HepG2 (cell line): ENCODE data around the gene ARHGEF7. TPM values are rescaled to one million over a fixed set of nuclear protein-coding genes. Genes with fewer than 3 reads are reported as not detected.

Experiments used
- ATAC-seq: fragments of 200-7000 bp; cut with Tn5 transposase; 3 replicates; pipeline ENCODE4 v1.9.1; 2020; ENCODE audit warnings: mild to moderate bottlenecking, moderate library complexity
- BruUV-seq: library from RNA; stranded (reverse); fragments of 400-500 nt; replicated peaks from 2 replicates; lab custom pipeline; 2021; lab: Mats Ljungman, UMichigan
- CTCF ChIA-PET: fragments of 300-600 bp; formaldehyde crosslinking; extraction: SDS; loops from one replicate; lab custom pipeline; 2021; ENCODE audit warnings: low total read pairs, inconsistent platforms, low intra/inter-chr PET ratio; lab: Yijun Ruan, JAX
- POLR2A ChIA-PET: fragments of 350-600 bp; sonication (Branson Sonifier 250); formaldehyde crosslinking; loops from one replicate; lab custom pipeline; 2020; ENCODE audit warnings: antibody characterized with exemption, inconsistent platforms; lab: Yijun Ruan, JAX
- DNase-seq: peaks from one replicate; pipeline ENCODE4 v3.0.0-alpha.2; 2015; ENCODE audit warnings: low spot score
- FAIRE-seq: peaks from 3 replicates; lab custom pipeline; 2011; peaks lifted over from hg19 to GRCh38; lab: Jason Lieb, UNC
- H2AFZ ChIP-seq: one replicate; pipeline ENCODE4 v1.6.1; 2011; ENCODE audit warnings: low read length, inconsistent platforms
- H3K27ac ChIP-seq: fragments of 300-600 bp; 3 replicates; pipeline ENCODE4 v1.8.0; 2011; ENCODE audit warnings: mixed run types, mild to moderate bottlenecking, mixed read lengths, low read length, inconsistent platforms; ENCODE audit not compliant: insufficient read depth; ENCODE audit errors: extremely low read length
- H3K27me3 ChIP-seq, 2 experiments: fragments of 200-600 bp in 1 of 2; 2 replicates in 1 of 2; 3 replicates in 1 of 2; pipeline versions ENCODE4 v1.6.0 to v1.8.0; 2011; ENCODE audit warnings: low read length in 2 of 2, mild to moderate bottlenecking in 2 of 2, moderate library complexity in 2 of 2, inconsistent platforms in 1 of 2; ENCODE audit not compliant: insufficient read depth in 2 of 2, control insufficient read depth in 1 of 2
- H3K36me3 ChIP-seq, 2 experiments: fragments of 200-600 bp in 1 of 2; replicated peaks in 1 of 2; 2 replicates in 1 of 2; 3 replicates in 1 of 2; pipeline versions ENCODE4 v1.5.1 to v1.8.0; 2011; ENCODE audit warnings: low read length in 2 of 2, inconsistent platforms in 1 of 2; ENCODE audit not compliant: insufficient read depth in 2 of 2, control insufficient read depth in 1 of 2
- H3K4me1 ChIP-seq: 2 replicates; pipeline ENCODE4 v1.5.1; 2012; ENCODE audit warnings: low read length, inconsistent platforms; ENCODE audit not compliant: insufficient read depth
- H3K4me2 ChIP-seq: 2 replicates; pipeline ENCODE4 v1.6.0; 2011; ENCODE audit warnings: low read depth, low read length, inconsistent platforms
- H3K4me3 ChIP-seq, 3 experiments: fragments of 200-600 bp in 1 of 3; sonication (generic), shearing (Covaris generic) in 1 of 3; replicated peaks in 1 of 3; 2 replicates each; pipeline ENCODE4 v1.5.1; 2011 to 2016; ENCODE audit warnings: low read length in 3 of 3, inconsistent platforms in 2 of 3, low read depth in 2 of 3, mild to moderate bottlenecking in 2 of 3, control low read depth in 1 of 3, mixed read lengths in 1 of 3; ENCODE audit not compliant: insufficient read depth in 1 of 3
- H3K79me2 ChIP-seq: one replicate; pipeline ENCODE4 v1.6.1; 2011; ENCODE audit warnings: low read length, inconsistent platforms; ENCODE audit not compliant: insufficient read depth
- H3K9ac ChIP-seq: 2 replicates; pipeline ENCODE4 v1.6.0; 2011; ENCODE audit warnings: mild to moderate bottlenecking, low read depth, low read length, inconsistent platforms; ENCODE audit not compliant: insufficient read depth
- H3K9me3 ChIP-seq: 2 replicates; pipeline ENCODE4 v1.5.1; 2012; ENCODE audit warnings: mild to moderate bottlenecking, low read length
- H4K20me1 ChIP-seq: 2 replicates; pipeline ENCODE4 v1.6.0; 2011; ENCODE audit warnings: inconsistent platforms, mild to moderate bottlenecking, low read length, moderate library complexity; ENCODE audit not compliant: insufficient read depth
- BORCS8-MEF2B ChIP-seq: sonication (generic); formaldehyde crosslinking; IDR thresholded peaks from 2 replicates; pipeline ENCODE4 v1.8.0; 2022; ENCODE audit warnings: mild to moderate bottlenecking, missing genetic modification reagents
- GABPA ChIP-seq, 2 experiments: IDR thresholded peaks; 2 replicates each; pipeline ENCODE4 v1.6.1; 2011 to 2016; ENCODE audit warnings: low read depth in 2 of 2, low read length in 1 of 2, missing biosample characterization in 1 of 2, missing genetic modification characterization in 1 of 2
- GFI1 ChIP-seq: sonication (generic); formaldehyde crosslinking; IDR thresholded peaks from 2 replicates; pipeline ENCODE4 v1.5.0; 2020; ENCODE audit warnings: missing genetic modification reagents, mild to moderate bottlenecking, borderline replicate concordance
- HMG20B ChIP-seq: conservative IDR thresholded peaks from 2 replicates; pipeline ENCODE4 v1.6.1; 2016; ENCODE audit warnings: missing genetic modification reagents, missing compliant biosample characterization
- HNRNPLL ChIP-seq: fragments of 200-400 bp; formaldehyde crosslinking; IDR thresholded peaks from 2 replicates; pipeline ENCODE4 v1.6.1; 2017; ENCODE audit warnings: mild to moderate bottlenecking, low read depth, low read length; ENCODE audit not compliant: poor library complexity, severe bottlenecking
- HOMEZ ChIP-seq: IDR thresholded peaks from 2 replicates; pipeline ENCODE4 v1.6.1; 2016; ENCODE audit warnings: low read depth
- KDM4B ChIP-seq: sonication (generic); formaldehyde crosslinking; IDR thresholded peaks from 2 replicates; pipeline ENCODE4 v1.4.0; 2020; ENCODE audit warnings: missing genetic modification reagents
- KLF9 ChIP-seq: IDR thresholded peaks from 2 replicates; pipeline ENCODE4 v1.6.1; 2016; ENCODE audit warnings: low read depth
- PHB2 ChIP-seq: fragments of 450-650 bp; IDR thresholded peaks from 2 replicates; pipeline ENCODE4 v1.6.1; 2018; ENCODE audit not compliant: partially characterized antibody
- POLR2AphosphoS2 ChIP-seq: IDR thresholded peaks from 2 replicates; pipeline ENCODE4 v1.6.1; 2011; ENCODE audit warnings: low read depth, low read length, improper control_type of control experiment
- POLR2G ChIP-seq: fragments of 200-400 bp; formaldehyde crosslinking; IDR thresholded peaks from 2 replicates; pipeline ENCODE4 v1.6.1; 2018; ENCODE audit warnings: mild to moderate bottlenecking, low read depth, low read length, moderate library complexity
- RBFOX2 ChIP-seq: fragments of 200-400 bp; formaldehyde crosslinking; IDR thresholded peaks from 2 replicates; pipeline ENCODE4 v1.6.1; 2017; ENCODE audit warnings: low read depth, mild to moderate bottlenecking, low read length
- SMYD3 ChIP-seq: sonication (generic); formaldehyde crosslinking; IDR thresholded peaks from 2 replicates; pipeline ENCODE4 v1.8.1; 2023; ENCODE audit warnings: mild to moderate bottlenecking, missing genetic modification reagents
- SRY ChIP-seq: sonication (generic); formaldehyde crosslinking; IDR thresholded peaks from 2 replicates; pipeline ENCODE4 v1.8.0; 2022; ENCODE audit warnings: mild to moderate bottlenecking, missing genetic modification reagents
- TEAD2 ChIP-seq: sonication (generic); formaldehyde crosslinking; IDR thresholded peaks from 2 replicates; pipeline ENCODE4 v1.9.0; 2021; ENCODE audit warnings: missing genetic modification reagents
- ZKSCAN1 ChIP-seq: fragments of 150-350 bp; IDR thresholded peaks from 2 replicates; pipeline ENCODE4 v1.6.1; 2014; ENCODE audit warnings: low read length
- ZNF251 ChIP-seq: sonication (generic); formaldehyde crosslinking; IDR thresholded peaks from 2 replicates; pipeline ENCODE4 v1.9.0; 2021; ENCODE audit warnings: mild to moderate bottlenecking, missing genetic modification reagents
- ZNF253 ChIP-seq: sonication (generic); formaldehyde crosslinking; IDR thresholded peaks from 2 replicates; pipeline ENCODE4 v1.8.0; 2022; ENCODE audit warnings: mild to moderate bottlenecking, missing genetic modification reagents, borderline replicate concordance
- ZNF354B ChIP-seq: sonication (generic); formaldehyde crosslinking; IDR thresholded peaks from 2 replicates; pipeline ENCODE4 v1.8.0; 2022; ENCODE audit warnings: mild to moderate bottlenecking, missing genetic modification reagents
- ZSCAN31 ChIP-seq: sonication (generic); formaldehyde crosslinking; IDR thresholded peaks from 2 replicates; pipeline ENCODE4 v1.5.0; 2020; ENCODE audit warnings: low read depth, mild to moderate bottlenecking, missing genetic modification reagents
- WGBS: methylation state at CpG from one replicate; pipeline ENCODE4 v1.1.6; 2017; ENCODE audit warnings: low lambda C conversion rate; 5-methylcytosine and 5-hydroxymethylcytosine counted together
- in situ Hi-C: cut with HindIII; loops from 2 replicates; pipeline ENCODE4 v1.10.0; 2017; ENCODE audit warnings: low pct_unique_long_range_greater_than_20kb; ENCODE audit not compliant: extremely low pct_ligation_motif_present
- intact Hi-C: fragments of 100-400 bp; cut with micrococcal nuclease; formaldehyde crosslinking; loops from one replicate; pipeline ENCODE4 v1.10.0; 2022; ENCODE audit not compliant: unreplicated experiment
- polyA plus RNA-seq, 8 experiments: library from polyadenylated mRNA; depleted of rRNA in 3 of 8; stranded (reverse) in 7 of 8; unstranded in 1 of 8; fragments of >200 nt; fragmentation: Illumina TruSeq in 4 of 8; extraction: Trizol in 4 of 8; gene quantifications; 2 replicates each; pipeline versions ENCODE4 v1.2.1 to v1.2.3, GENCODE V29; 2011 to 2016; ENCODE audit warnings: low read depth in 4 of 8, missing spikeins in 1 of 8, mixed read lengths in 1 of 8; ENCODE audit not compliant: insufficient read depth in 1 of 8
- total RNA-seq, 5 experiments: library from RNA; depleted of rRNA; stranded (reverse); fragments of >200 nt; fragmentation: Illumina TruSeq; extraction: Trizol; gene quantifications; 2 replicates each; pipeline ENCODE4 v1.2.3, GENCODE V29; 2016; ENCODE audit warnings: low read depth in 1 of 5

ARHGEF7 gene
- total and polyA plus RNA-seq, 2 of the 13 experiments (the other 11 are each of a cell fraction or from before 2014, with no cell fraction given), result 15.7 to 22.3 TPM

- CTCF ChIA-PET, result no interaction called here
- no peak for ATAC-seq
These were observed 22.0 kb upstream of the ARHGEF7 start for GRCh38 chr13:111093136-111093535.

More at GRCh38 chr13:111093136-111093535, 22.0 kb upstream of the ARHGEF7 start:
- Histone ChIP-seq H3K4me2 (no peak overlapping the region), H3K9ac (no peak overlapping the region), H3K27ac (no peak overlapping the region), H3K79me2 (no peaks in the 10 kb centered on the region), H3K36me3 (no peaks in the 10 kb centered on the region), H3K9me3 (no peaks in the 10 kb centered on the region), H4K20me1 (no peaks in the 10 kb centered on the region), H3K27me3 (peaks cover 8 to 57% of the 10 kb centered on the region in 2 experiments), H3K4me3 (no peak overlapping the region)
- intact Hi-C loops (no loop called here), in situ Hi-C loops (no loop called here)
- FAIRE-seq (no peak), DNase-seq (no peak)
- POLR2A ChIA-PET, result no interaction called here
- TF ChIP-seq BORCS8-MEF2B (CRISPR knock-in tag) (no peak), ZNF354B (CRISPR knock-in tag) (no peak), SMYD3 (CRISPR knock-in tag) (no peak), RBFOX2 (no peak), ZKSCAN1 (no peak), TEAD2 (no peak), GFI1 (no peak), PHB2 (no peak), KDM4B (CRISPR knock-in tag) (no peak), SRY (CRISPR knock-in tag) (no peak), ZNF253 (CRISPR knock-in tag) (no peak), GABPA (IDR thresholded peaks at IDR 0.05; ENCODE audit: low read depth, low read length) (no peak), GABPA (CRISPR knock-in tag; IDR thresholded peaks at IDR 0.05; ENCODE audit: low read depth) (no peak), POLR2AphosphoS2 (no peak), HOMEZ (CRISPR knock-in tag) (no peak), ZSCAN31 (no peak), ZNF251 (CRISPR knock-in tag) (no peak), POLR2G (no peak), HMG20B (CRISPR knock-in tag) (no peak), HNRNPLL (no peak), KLF9 (CRISPR knock-in tag) (no peak)
- TF ChIP-seq, all 625 proteins: peak for 0
- BruUV-seq, result no TSS peak
- WGBS, result 40% methylated on average over 19 of the region's 21 CpGs
- no peaks in the 10 kb centered on the region for H3K4me1 ChIP-seq
- no peak overlapping the region for H2AFZ ChIP-seq
